Fibroblast of pulmonary artery (primary cell): ENCODE results near the gene MT1B.
A peak's percentile ranks its signal among the peaks of the same experiment; 100 is the strongest.

Experiments
- DNase-seq: peaks from one replicate; pipeline ENCODE4 v3.0.0-alpha.2; 2010; ENCODE audit warnings: low read depth
- H3K4me3 ChIP-seq: replicated peaks from 2 replicates; pipeline ENCODE4 v1.5.1; 2011; ENCODE audit warnings: low read depth, mild to moderate bottlenecking, control low read depth, low read length, moderate library complexity
- CTCF ChIP-seq: IDR thresholded peaks from 2 replicates; pipeline ENCODE4 v1.5.1; 2011; ENCODE audit warnings: mild to moderate bottlenecking, control low read depth, low read length, inconsistent platforms; ENCODE audit errors: missing control alignments

Gene MT1B

GRCh38 chr16:56651586-56651985 is at the start of gene MT1B:
Gene MT1B (plus strand): TSS chr16:56651886. CDS start chr16:56651954, 68 bp downstream.
- no peak within 1 kb of the TSS for H3K4me3 ChIP-seq
- no peak for DNase-seq
- TF ChIP-seq CTCF = no peak

DNA sequence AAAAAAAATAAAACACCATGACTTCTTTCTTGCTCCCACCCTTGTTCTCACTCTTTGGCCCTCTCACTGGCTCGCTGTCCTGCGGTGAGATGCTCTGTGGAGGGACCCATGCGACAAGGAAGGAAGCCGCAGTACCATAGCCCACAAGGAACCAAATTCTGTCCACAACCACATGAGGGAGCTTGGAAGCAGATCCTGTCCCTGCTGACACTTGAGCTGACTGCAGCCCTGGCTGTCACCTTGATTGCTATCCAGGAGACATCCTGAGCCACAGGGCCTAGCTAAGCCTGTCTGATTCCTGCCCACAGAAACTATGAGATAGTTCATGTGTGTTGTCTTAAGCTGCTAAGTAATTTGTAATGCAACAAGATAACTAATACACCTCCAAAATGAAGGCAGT is 48.1 kb upstream of the MT1B start:
- DNase-seq = peak; percentile 49

GRCh38 chr16:56604966-56605365 is 46.7 kb upstream of the MT1B start:
- H3K4me3 ChIP-seq = no peak overlapping the region
- DNase-seq = no peak
- TF ChIP-seq CTCF = no peak

More for the DNA sequence above, 48.1 kb upstream of the MT1B start:
- peak; percentile 50 for TF ChIP-seq CTCF
- H3K4me3 ChIP-seq = no peak overlapping the region

DNA sequence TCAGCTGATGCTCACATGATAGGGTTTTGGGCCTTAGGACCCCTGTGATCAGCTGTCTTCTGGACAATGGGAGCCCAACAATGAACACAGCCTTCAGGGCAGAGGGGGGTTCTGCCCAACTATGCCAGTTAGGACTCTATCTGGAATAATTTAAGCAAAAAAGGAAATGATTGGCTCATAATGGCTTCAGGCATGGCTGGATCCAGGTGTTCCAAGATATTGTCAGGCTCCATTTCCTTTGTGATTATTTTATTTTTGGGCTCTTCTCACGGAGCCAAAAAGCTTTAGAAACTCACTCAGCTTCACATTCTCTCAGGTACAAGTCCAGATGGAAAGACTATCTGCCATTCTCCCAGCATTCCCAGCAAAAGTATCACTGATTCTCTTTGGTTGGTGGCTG is 46.2 kb upstream of the MT1B start:
- H3K4me3 ChIP-seq = no peak overlapping the region
- TF ChIP-seq CTCF = no peak
- DNase-seq = no peak

DNA sequence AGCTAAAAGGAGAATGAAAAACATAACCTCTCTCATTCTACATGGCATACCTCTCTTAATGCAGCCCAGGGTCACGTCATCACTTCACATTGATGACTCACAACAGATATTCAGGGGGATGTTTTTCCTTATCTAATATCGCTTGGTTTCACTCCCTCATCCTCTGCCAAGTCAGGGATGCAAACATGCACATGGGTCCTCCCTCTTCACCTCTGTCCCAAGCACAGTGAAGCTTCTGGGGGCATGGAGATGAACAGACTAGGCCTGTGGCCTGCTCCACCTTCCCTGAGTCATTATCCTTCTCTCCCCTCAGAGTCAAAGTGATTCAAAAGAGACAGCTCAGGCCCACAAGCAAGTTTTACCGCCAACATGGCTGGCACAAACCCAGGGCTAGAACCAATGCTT is 45.6 kb upstream of the MT1B start:
- no peak for TF ChIP-seq CTCF
- H3K4me3 ChIP-seq = no peak overlapping the region
- peak; percentile 77 for DNase-seq

DNA sequence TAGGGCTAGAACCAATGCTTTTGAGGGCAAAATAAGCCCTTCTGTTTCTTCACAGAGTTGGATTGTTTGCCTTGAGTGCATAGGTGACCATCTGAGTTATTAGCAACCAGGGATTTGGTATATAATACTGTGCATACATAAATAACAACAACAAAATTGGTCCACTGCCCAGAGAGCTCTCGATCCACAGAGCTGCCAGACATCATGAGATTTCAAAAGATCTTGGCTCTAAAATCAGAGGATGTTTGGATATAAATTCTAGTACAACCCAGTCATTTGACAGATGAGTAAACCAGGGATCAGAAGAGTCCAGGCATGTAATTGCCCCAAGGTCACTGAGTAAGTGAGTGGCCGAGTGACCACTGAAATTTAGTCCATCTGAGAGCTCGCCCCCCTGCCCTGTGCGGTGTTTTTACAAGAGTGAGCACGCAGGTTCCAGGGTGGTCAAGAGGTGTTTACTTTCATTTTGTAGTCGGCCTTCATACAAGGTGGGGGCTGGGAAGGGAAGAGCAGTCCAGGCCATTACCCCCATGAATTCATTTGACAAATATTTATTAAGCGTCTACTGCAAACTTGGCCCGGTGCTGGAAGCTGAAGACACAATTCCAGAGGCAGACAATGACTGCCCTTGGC is 45.1 kb upstream of the MT1B start:
- peak; percentile 93 for DNase-seq
- peak overlapping the region; percentile 23 for H3K4me3 ChIP-seq
- TF ChIP-seq CTCF = no peak

DNA sequence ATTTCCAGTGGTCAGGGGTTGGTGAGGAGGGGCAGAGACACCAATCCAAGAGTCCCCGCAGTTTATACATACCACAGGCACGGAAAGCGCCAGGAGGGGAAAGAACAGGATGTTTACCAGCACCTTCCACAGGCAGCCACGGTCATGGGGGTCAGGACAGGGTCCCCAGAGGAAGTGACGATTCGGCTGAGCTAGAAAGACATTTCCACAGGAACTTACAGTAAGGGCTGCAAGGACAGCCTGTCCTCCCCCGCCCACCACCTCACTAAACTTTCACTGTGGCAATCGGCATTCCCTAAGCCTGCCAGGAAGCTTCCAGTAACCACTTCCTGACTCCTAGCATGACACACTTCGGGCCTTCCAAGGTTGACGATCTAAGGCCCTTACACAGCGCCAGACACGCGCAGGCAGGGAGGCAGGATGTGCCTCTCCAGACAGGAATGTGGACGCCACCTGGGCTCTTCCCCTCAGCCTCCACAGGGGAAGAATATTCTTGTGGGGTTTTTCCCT is 44.5 kb upstream of the MT1B start:
- DNase-seq = peak; percentile 99
- TF ChIP-seq CTCF = no peak
- peak overlapping the region; percentile 23 for H3K4me3 ChIP-seq
